SK-N-SH (cell line): ENCODE results near the gene MIPOL1. TPM values are rescaled to one million over a fixed set of nuclear protein-coding genes. Genes with fewer than 3 reads are reported as not detected.

Source experiments
- CTCF ChIA-PET: fragments of 300-600, 350-600 bp; formaldehyde crosslinking; extraction: SDS; loops from one replicate; lab custom pipeline; 2021; lab: Yijun Ruan, JAX
- POLR2A ChIA-PET: fragments of 350-600 bp; sonication (Branson Sonifier 250); formaldehyde crosslinking; extraction: SDS; loops from one replicate; lab custom pipeline; 2020; ENCODE audit warnings: antibody characterized with exemption, inconsistent platforms; lab: Yijun Ruan, JAX
- DNase-seq: peaks from one replicate; pipeline ENCODE4 v3.0.0; 2012
- H2AFZ ChIP-seq: fragments of 200-600 bp; sonication (generic); 2 replicates; pipeline ENCODE4 v1.8.1; 2016; ENCODE audit warnings: antibody characterized with exemption, mild to moderate bottlenecking, low read depth
- H3F3A ChIP-seq: fragments of 200-600 bp; sonication (generic); replicated peaks from 2 replicates; pipeline ENCODE3; 2016; ENCODE audit warnings: antibody characterized with exemption, mild to moderate bottlenecking; ENCODE audit not compliant: insufficient read depth
- H3K27ac ChIP-seq, 2 experiments: fragments of 200-500 bp in 1 of 2; fragments of 200-600 bp in 1 of 2; sonication (Bioruptor generic) in 1 of 2; sonication (generic), shearing (Covaris generic) in 1 of 2; 2 replicates each; pipeline versions ENCODE4 v1.5.1 to v1.6.1; 2014 to 2016; ENCODE audit warnings: low read depth in 2 of 2, inconsistent platforms in 1 of 2, low read length in 1 of 2, mild to moderate bottlenecking in 1 of 2, mixed read lengths in 1 of 2
- H3K27me3 ChIP-seq: fragments of 200-600 bp; sonication (generic), shearing (Covaris generic); 2 replicates; pipeline ENCODE4 v1.6.1; 2016; ENCODE audit warnings: mixed run types; ENCODE audit not compliant: insufficient read depth
- H3K36me3 ChIP-seq, 2 experiments: fragments of 200-500 bp in 1 of 2; fragments of 200-600 bp in 1 of 2; sonication (Bioruptor generic) in 1 of 2; sonication (generic) in 1 of 2; replicated peaks in 1 of 2; 2 replicates each; pipeline versions ENCODE3 to v1.5.1; 2014 to 2016; ENCODE audit warnings: low read length in 1 of 2, mild to moderate bottlenecking in 1 of 2; ENCODE audit not compliant: insufficient read depth in 2 of 2, control insufficient read depth in 1 of 2
- H3K4me1 ChIP-seq, 2 experiments: fragments of 200-500 bp in 1 of 2; fragments of 200-600 bp in 1 of 2; sonication (Bioruptor generic) in 1 of 2; sonication (generic), shearing (Covaris generic) in 1 of 2; 2 replicates each; pipeline versions ENCODE4 v1.5.1 to v1.6.1; 2014 to 2016; ENCODE audit warnings: low read depth in 1 of 2, low read length in 1 of 2, mixed run types in 1 of 2; ENCODE audit not compliant: insufficient read depth in 2 of 2, control insufficient read depth in 1 of 2
- H3K4me2 ChIP-seq: fragments of 200-600 bp; sonication (generic), shearing (Covaris generic); 2 replicates; pipeline ENCODE4 v1.6.1; 2017; ENCODE audit warnings: mixed run types
- H3K4me3 ChIP-seq, 2 experiments: fragments of 200-500 bp in 1 of 2; fragments of 200-600 bp in 1 of 2; sonication (Bioruptor generic) in 1 of 2; sonication (generic), shearing (Covaris generic) in 1 of 2; 2 replicates each; pipeline versions ENCODE4 v1.5.1 to v1.8.1; 2014 to 2016; ENCODE audit warnings: low read depth in 2 of 2, inconsistent platforms in 1 of 2, low read length in 1 of 2, mild to moderate bottlenecking in 1 of 2, mixed read lengths in 1 of 2, moderate library complexity in 1 of 2
- H3K79me2 ChIP-seq: fragments of 200-600 bp; sonication (generic); 2 replicates; pipeline ENCODE4 v1.8.1; 2017; ENCODE audit warnings: mild to moderate bottlenecking; ENCODE audit not compliant: insufficient read depth
- H3K9ac ChIP-seq: fragments of 200-600 bp; sonication (generic); 2 replicates; pipeline ENCODE4 v1.6.1; 2017; ENCODE audit warnings: mixed run types
- H3K9me2 ChIP-seq: fragments of 200-600 bp; sonication (generic); 2 replicates; pipeline ENCODE4 v1.6.1; 2017; ENCODE audit warnings: mixed run types
- H3K9me3 ChIP-seq: fragments of 200-600 bp; sonication (generic); 2 replicates; pipeline ENCODE4 v1.6.1; 2017; ENCODE audit warnings: mixed run types, mild to moderate bottlenecking, moderate library complexity
- H4K20me1 ChIP-seq: fragments of 200-600 bp; sonication (generic); 2 replicates; pipeline ENCODE4 v1.6.1; 2017; ENCODE audit warnings: mild to moderate bottlenecking, mixed run types; ENCODE audit not compliant: insufficient read depth
- CHD2 ChIP-seq: fragments of 150-350 bp; IDR thresholded peaks from 2 replicates; pipeline ENCODE4 v1.6.1; 2018; ENCODE audit warnings: low read length; ENCODE audit not compliant: partially characterized antibody
- EZH2phosphoT487 ChIP-seq: fragments of 200-600 bp; sonication (generic); IDR thresholded peaks from 2 replicates; pipeline ENCODE4 v1.6.1; 2017; ENCODE audit warnings: low read depth, mixed run types, mild to moderate bottlenecking, antibody characterized with exemption, moderate library complexity, borderline replicate concordance
- FOSL2 ChIP-seq: IDR thresholded peaks from 2 replicates; pipeline ENCODE4 v1.4.0; 2012; ENCODE audit warnings: low read depth, mild to moderate bottlenecking, moderate library complexity, borderline replicate concordance
- FOXM1 ChIP-seq: IDR thresholded peaks from 2 replicates; pipeline ENCODE4 v1.4.0; 2012; ENCODE audit warnings: low read depth, mild to moderate bottlenecking
- GABPA ChIP-seq: IDR thresholded peaks from 2 replicates; pipeline ENCODE4 v1.4.0; 2012; ENCODE audit warnings: low read depth, mild to moderate bottlenecking
- GATA2 ChIP-seq: sonication (generic); formaldehyde crosslinking; IDR thresholded peaks from 2 replicates; pipeline ENCODE4 v1.5.0; 2020; ENCODE audit warnings: mild to moderate bottlenecking, missing genetic modification reagents
- NFIC ChIP-seq: IDR thresholded peaks from 2 replicates; pipeline ENCODE4 v1.4.0; 2012; ENCODE audit warnings: borderline replicate concordance
- NRF1 ChIP-seq: IDR thresholded peaks from 2 replicates; pipeline ENCODE4 v1.6.1; 2012; ENCODE audit warnings: low read depth, mild to moderate bottlenecking, low read length
- POLR2AphosphoS5 ChIP-seq: IDR thresholded peaks from 2 replicates; pipeline ENCODE4 v1.6.1; 2012; ENCODE audit warnings: low read depth, low read length
- RFX5 ChIP-seq: IDR thresholded peaks from 2 replicates; pipeline ENCODE4 v1.6.1; 2012; ENCODE audit warnings: mild to moderate bottlenecking, improper control_type of control experiment, low read length
- RXRA ChIP-seq: IDR thresholded peaks from 2 replicates; pipeline ENCODE4 v1.4.0; 2012; ENCODE audit warnings: low read depth, mild to moderate bottlenecking, borderline replicate concordance
- SMC3 ChIP-seq: IDR thresholded peaks from 2 replicates; pipeline ENCODE4 v1.6.1; 2012; ENCODE audit warnings: low read depth, low read length, improper control_type of control experiment
- TAF1 ChIP-seq: IDR thresholded peaks from 2 replicates; pipeline ENCODE4 v1.6.1; 2012; ENCODE audit warnings: low read depth, mild to moderate bottlenecking, low read length, moderate library complexity, borderline replicate concordance
- TEAD4 ChIP-seq: IDR thresholded peaks from 2 replicates; pipeline ENCODE4 v1.4.0; 2012; ENCODE audit warnings: mild to moderate bottlenecking, borderline replicate concordance; ENCODE audit not compliant: insufficient read depth
- YY1 ChIP-seq: IDR thresholded peaks from 2 replicates; pipeline ENCODE4 v1.4.0; 2012; ENCODE audit warnings: low read depth, mild to moderate bottlenecking
- WGBS: methylation state at CpG from one replicate; pipeline ENCODE4 v1.1.6; 2017; ENCODE audit warnings: low lambda C conversion rate; 5-methylcytosine and 5-hydroxymethylcytosine counted together
- polyA plus RNA-seq, 3 experiments: library from polyadenylated mRNA; depleted of rRNA; stranded (reverse); fragments of >200 nt; gene quantifications; 2 replicates each; pipeline ENCODE4 v1.2.3, GENCODE V29; 2012
- TF ChIP-seq, protein P1 (sequence below): fragments of 150-350 bp; IDR thresholded peaks from 2 replicates; pipeline ENCODE4 v1.6.1; 2017; ENCODE audit warnings: antibody characterized with exemption, low read length, low read depth, borderline replicate concordance
- TF ChIP-seq, protein P2 (sequence below): IDR thresholded peaks from 2 replicates; pipeline ENCODE4 v1.4.0; 2012; ENCODE audit warnings: low read depth, borderline replicate concordance
- TF ChIP-seq, protein P3 (sequence below): fragments of 200-600 bp; sonication (generic); IDR thresholded peaks from 2 replicates; pipeline ENCODE4 v1.6.1; 2017; ENCODE audit warnings: antibody characterized with exemption, mild to moderate bottlenecking, moderate library complexity
- TF ChIP-seq, protein P4 (sequence below): IDR thresholded peaks from 2 replicates; pipeline ENCODE4 v1.4.0; 2012; ENCODE audit warnings: low read depth, borderline replicate concordance

MIPOL1 gene
- polyA plus RNA-seq, 1 of the 3 experiments (the other 2 are of a cell fraction), result 0.23 TPM

DNA sequence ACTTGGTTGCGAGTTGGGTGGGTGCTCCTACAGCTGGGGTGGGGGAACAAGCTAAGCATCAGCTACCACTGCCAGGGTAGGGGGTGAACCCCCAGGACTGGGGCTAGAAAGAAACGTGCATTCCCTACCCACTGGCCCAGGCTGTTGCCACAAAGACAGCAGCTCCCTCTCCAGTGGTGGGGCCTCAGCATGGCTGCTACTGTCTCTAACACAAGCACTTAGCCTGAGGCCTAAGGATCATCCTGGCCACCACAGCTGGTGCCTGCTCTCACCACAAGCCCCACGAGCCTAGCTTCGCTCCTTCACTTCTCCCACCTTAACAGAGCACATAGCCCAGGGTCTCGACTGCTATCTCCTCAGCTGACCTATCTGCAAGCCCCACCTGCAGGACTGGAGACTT is 44.3 kb upstream of the MIPOL1 start:
- H3K27me3 ChIP-seq, result no peaks in the 10 kb centered on the region
- H3K36me3 ChIP-seq, result no peaks in the 10 kb centered on the region
- no peak overlapping the region for H3K4me3 ChIP-seq
- H2AFZ ChIP-seq, result no peak overlapping the region
- DNase-seq, result no peak
- H4K20me1 ChIP-seq, result no peaks in the 10 kb centered on the region
- ChIA-PET CTCF (no interaction called here), POLR2A (no interaction called here)
- H3K9me2 ChIP-seq, result no peaks in the 10 kb centered on the region
- no peak overlapping the region for H3K27ac ChIP-seq
- 4% methylated on average over 4 of the region's 5 CpGs for WGBS
- no peaks in the 10 kb centered on the region for H3F3A ChIP-seq
- no peak overlapping the region for H3K4me2 ChIP-seq
- no peaks in the 10 kb centered on the region for H3K79me2 ChIP-seq
- TF ChIP-seq FOXM1 (no peak), NRF1 (no peak), FOSL2 (no peak), GABPA (no peak), CHD2 (no peak), SMC3 (no peak), TEAD4 (no peak), RXRA (no peak), POLR2AphosphoS5 (no peak), YY1 (no peak), EZH2phosphoT487 (no peak), RFX5 (no peak), TAF1 (no peak), NFIC (no peak)
- TF ChIP-seq, protein P1, sequence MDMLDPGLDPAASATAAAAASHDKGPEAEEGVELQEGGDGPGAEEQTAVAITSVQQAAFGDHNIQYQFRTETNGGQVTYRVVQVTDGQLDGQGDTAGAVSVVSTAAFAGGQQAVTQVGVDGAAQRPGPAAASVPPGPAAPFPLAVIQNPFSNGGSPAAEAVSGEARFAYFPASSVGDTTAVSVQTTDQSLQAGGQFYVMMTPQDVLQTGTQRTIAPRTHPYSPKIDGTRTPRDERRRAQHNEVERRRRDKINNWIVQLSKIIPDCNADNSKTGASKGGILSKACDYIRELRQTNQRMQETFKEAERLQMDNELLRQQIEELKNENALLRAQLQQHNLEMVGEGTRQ, result no peak
- TF ChIP-seq, protein P2, sequence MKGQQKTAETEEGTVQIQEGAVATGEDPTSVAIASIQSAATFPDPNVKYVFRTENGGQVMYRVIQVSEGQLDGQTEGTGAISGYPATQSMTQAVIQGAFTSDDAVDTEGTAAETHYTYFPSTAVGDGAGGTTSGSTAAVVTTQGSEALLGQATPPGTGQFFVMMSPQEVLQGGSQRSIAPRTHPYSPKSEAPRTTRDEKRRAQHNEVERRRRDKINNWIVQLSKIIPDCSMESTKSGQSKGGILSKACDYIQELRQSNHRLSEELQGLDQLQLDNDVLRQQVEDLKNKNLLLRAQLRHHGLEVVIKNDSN, result no peak
- TF ChIP-seq, protein P3, sequence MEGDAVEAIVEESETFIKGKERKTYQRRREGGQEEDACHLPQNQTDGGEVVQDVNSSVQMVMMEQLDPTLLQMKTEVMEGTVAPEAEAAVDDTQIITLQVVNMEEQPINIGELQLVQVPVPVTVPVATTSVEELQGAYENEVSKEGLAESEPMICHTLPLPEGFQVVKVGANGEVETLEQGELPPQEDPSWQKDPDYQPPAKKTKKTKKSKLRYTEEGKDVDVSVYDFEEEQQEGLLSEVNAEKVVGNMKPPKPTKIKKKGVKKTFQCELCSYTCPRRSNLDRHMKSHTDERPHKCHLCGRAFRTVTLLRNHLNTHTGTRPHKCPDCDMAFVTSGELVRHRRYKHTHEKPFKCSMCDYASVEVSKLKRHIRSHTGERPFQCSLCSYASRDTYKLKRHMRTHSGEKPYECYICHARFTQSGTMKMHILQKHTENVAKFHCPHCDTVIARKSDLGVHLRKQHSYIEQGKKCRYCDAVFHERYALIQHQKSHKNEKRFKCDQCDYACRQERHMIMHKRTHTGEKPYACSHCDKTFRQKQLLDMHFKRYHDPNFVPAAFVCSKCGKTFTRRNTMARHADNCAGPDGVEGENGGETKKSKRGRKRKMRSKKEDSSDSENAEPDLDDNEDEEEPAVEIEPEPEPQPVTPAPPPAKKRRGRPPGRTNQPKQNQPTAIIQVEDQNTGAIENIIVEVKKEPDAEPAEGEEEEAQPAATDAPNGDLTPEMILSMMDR, result no peak
- no peak overlapping the region for H3K9ac ChIP-seq
- no peaks in the 10 kb centered on the region for H3K9me3 ChIP-seq
- H3K4me1 ChIP-seq, result no peaks in the 10 kb centered on the region

DNA sequence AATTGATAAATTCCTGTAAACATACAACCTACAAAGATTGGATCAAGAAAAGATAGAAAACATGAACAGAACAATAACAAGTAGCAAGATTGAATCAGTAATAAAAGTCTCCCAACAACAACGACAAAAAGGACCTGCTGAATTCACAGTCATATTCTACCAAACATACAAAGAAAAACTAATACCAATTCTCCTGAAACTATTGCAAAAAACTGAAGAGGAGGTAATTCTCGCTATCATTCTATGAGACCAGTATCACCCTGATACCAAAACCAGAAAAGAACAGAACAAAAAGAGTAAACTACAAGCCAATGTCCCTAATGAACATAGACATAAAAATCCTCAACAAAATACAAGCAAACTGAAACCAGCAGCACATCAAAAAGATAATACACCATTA is 39.8 kb upstream of the MIPOL1 start:
- no peaks in the 10 kb centered on the region for H3K36me3 ChIP-seq
- 2% methylated on average over 2 of the region's 2 CpGs for WGBS
- H3K4me3 ChIP-seq, result no peak overlapping the region

More for the DNA sequence above, 39.8 kb upstream of the MIPOL1 start:
- H3K9ac ChIP-seq, result no peak overlapping the region
- H3K27ac ChIP-seq, result no peak overlapping the region
- H3K9me3 ChIP-seq, result no peaks in the 10 kb centered on the region
- H4K20me1 ChIP-seq, result no peaks in the 10 kb centered on the region
- no peak overlapping the region for H3K4me2 ChIP-seq
- no peaks in the 10 kb centered on the region for H3K9me2 ChIP-seq
- no peaks in the 10 kb centered on the region for H3K79me2 ChIP-seq
- no peak for TF ChIP-seq FOXM1
- TF ChIP-seq, protein P4, sequence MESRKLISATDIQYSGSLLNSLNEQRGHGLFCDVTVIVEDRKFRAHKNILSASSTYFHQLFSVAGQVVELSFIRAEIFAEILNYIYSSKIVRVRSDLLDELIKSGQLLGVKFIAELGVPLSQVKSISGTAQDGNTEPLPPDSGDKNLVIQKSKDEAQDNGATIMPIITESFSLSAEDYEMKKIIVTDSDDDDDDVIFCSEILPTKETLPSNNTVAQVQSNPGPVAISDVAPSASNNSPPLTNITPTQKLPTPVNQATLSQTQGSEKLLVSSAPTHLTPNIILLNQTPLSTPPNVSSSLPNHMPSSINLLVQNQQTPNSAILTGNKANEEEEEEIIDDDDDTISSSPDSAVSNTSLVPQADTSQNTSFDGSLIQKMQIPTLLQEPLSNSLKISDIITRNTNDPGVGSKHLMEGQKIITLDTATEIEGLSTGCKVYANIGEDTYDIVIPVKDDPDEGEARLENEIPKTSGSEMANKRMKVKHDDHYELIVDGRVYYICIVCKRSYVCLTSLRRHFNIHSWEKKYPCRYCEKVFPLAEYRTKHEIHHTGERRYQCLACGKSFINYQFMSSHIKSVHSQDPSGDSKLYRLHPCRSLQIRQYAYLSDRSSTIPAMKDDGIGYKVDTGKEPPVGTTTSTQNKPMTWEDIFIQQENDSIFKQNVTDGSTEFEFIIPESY, result no peak
- TF ChIP-seq, protein P3, result no peak
- no peak for TF ChIP-seq CHD2
- TF ChIP-seq RXRA, result no peak
- TF ChIP-seq TEAD4, result no peak
- TF ChIP-seq GATA2, result no peak
- TF ChIP-seq, protein P1, result no peak
- TF ChIP-seq FOSL2, result no peak
- H3K4me1 ChIP-seq, result no peaks in the 10 kb centered on the region
- no peak for DNase-seq
- H3F3A ChIP-seq, result no peaks in the 10 kb centered on the region
- no peaks in the 10 kb centered on the region for H3K27me3 ChIP-seq
- no peak overlapping the region for H2AFZ ChIP-seq
- ChIA-PET POLR2A (no interaction called here), CTCF (interaction anchor here (2.8 kb wide), 1 partner anchor 8 kb away, joined by 8 read pairs; no protein-coding TSS in a partner anchor)
